Osteoblast (primary cell): Measurements from ENCODE around the gene JPH3. TPM values are rescaled to one million over a fixed set of nuclear protein-coding genes. Genes with fewer than 3 reads are reported as not detected.
A peak's percentile ranks its signal among the peaks of the same experiment; 100 is the strongest.

Experiments
- DNase-seq: peaks from one replicate; pipeline ENCODE4 v3.0.0; 2011; ENCODE audit warnings: low spot score, mixed read lengths; ENCODE audit not compliant: insufficient read length; ENCODE audit errors: missing footprints
- H2AFZ ChIP-seq: 2 replicates; pipeline ENCODE4 v1.6.0; 2011; ENCODE audit warnings: mild to moderate bottlenecking, low read length
- H3K27ac ChIP-seq: 2 replicates; pipeline ENCODE4 v1.5.1; 2011; ENCODE audit warnings: mild to moderate bottlenecking, low read depth, low read length, moderate library complexity
- H3K27me3 ChIP-seq: 2 replicates; pipeline ENCODE4 v1.6.0; 2012; ENCODE audit warnings: mild to moderate bottlenecking, control low read depth, inconsistent platforms, low read length, moderate library complexity; ENCODE audit not compliant: insufficient read depth
- H3K36me3 ChIP-seq: 2 replicates; pipeline ENCODE4 v1.5.1; 2011; ENCODE audit warnings: mild to moderate bottlenecking, low read length, control low read depth, moderate library complexity; ENCODE audit not compliant: insufficient read depth
- H3K4me1 ChIP-seq: 2 replicates; pipeline ENCODE4 v1.5.1; 2011; ENCODE audit warnings: mild to moderate bottlenecking, low read length, control low read depth, moderate library complexity; ENCODE audit not compliant: insufficient read depth
- H3K4me2 ChIP-seq: 2 replicates; pipeline ENCODE4 v1.6.0; 2011; ENCODE audit warnings: mild to moderate bottlenecking, low read length; ENCODE audit not compliant: insufficient read depth
- H3K4me3 ChIP-seq: fragments of 200-600 bp; sonication (generic); 3 replicates; pipeline ENCODE4 v1.5.1; 2012; ENCODE audit warnings: mild to moderate bottlenecking, low read length, inconsistent platforms; ENCODE audit not compliant: insufficient read depth
- H3K79me2 ChIP-seq: 2 replicates; pipeline ENCODE4 v1.6.0; 2012; ENCODE audit warnings: mild to moderate bottlenecking, low read length, control low read depth, inconsistent platforms; ENCODE audit not compliant: insufficient read depth
- H3K9me3 ChIP-seq: 2 replicates; pipeline ENCODE4 v1.5.1; 2011; ENCODE audit warnings: low read depth, low read length, control low read depth
- H4K20me1 ChIP-seq: 2 replicates; pipeline ENCODE4 v1.6.0; 2012; ENCODE audit warnings: mild to moderate bottlenecking, low read length, control low read depth; ENCODE audit not compliant: insufficient read depth
- CTCF ChIP-seq: IDR thresholded peaks from 2 replicates; pipeline ENCODE4 v1.5.1; 2011; ENCODE audit warnings: mild to moderate bottlenecking, low read depth, low read length, moderate library complexity; ENCODE audit errors: extremely low read depth
- total RNA-seq: library from RNA; depleted of rRNA; stranded (reverse); fragments of >200 nt; gene quantifications from 2 replicates; pipeline ENCODE4 v1.2.3, GENCODE V29; 2012

JPH3 gene
- total RNA-seq, 1 donor = not detected

DNA sequence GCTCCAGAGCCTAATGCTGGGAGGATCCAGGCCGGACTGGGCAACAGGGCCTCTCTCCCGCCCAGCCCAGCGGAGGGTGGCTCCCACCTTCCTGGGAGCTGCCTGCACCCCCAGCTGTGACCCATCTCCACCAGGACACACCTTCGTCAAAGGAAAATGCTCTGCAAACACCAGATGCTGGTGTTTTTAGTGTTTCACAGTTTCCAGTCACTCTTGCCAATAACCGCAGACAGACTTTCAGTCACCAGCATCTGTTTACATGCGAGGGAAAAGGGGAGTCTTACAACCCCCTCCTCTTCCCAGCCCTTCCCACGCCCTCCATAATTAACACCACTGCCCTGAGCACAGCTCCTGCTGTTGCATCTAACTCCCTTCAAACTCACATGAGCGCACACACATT is 138.1 kb downstream of the JPH3 start:
- no peaks in the 10 kb centered on the region for H3K27me3 ChIP-seq
- DNase-seq = peak; percentile 41
- H3K36me3 ChIP-seq = peaks cover 8% of the 10 kb centered on the region
- H4K20me1 ChIP-seq = peaks cover 15% of the 10 kb centered on the region
- peaks cover 12% of the 10 kb centered on the region for H3K79me2 ChIP-seq
- H3K4me2 ChIP-seq = no peak overlapping the region
- H3K9me3 ChIP-seq = no peaks in the 10 kb centered on the region
- peak overlapping the region; percentile 42 for H3K27ac ChIP-seq
- no peaks in the 10 kb centered on the region for H3K4me1 ChIP-seq
- no peak overlapping the region for H3K4me3 ChIP-seq
- no peak for TF ChIP-seq CTCF
- H2AFZ ChIP-seq = no peak overlapping the region

DNA sequence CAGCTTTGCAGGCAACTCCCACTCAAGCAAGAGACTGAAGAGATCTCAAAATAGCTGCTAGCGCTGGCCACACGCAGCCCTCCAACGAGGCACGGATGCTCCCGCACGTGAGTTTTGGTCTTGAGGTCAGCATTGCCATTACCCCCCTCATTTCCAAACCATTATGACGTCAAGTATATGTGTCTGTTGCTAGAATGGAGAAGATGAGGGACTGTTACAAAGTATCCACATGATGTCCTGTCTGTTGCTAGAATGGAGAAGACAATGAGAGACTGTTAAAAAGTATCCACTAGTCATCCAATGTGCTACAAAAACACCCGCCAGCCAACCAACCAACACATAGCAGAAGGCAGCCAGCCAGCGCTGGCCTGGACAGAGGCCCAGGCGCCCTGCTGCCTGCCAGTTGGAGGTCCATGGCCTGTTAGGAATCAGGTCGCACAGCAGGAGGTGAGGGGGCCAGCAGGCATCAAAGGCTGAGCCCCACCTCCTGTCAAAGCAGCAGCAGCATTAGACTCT is 138.7 kb downstream of the JPH3 start:
- H3K27me3 ChIP-seq = no peaks in the 10 kb centered on the region
- TF ChIP-seq CTCF = no peak
- no peaks in the 10 kb centered on the region for H3K9me3 ChIP-seq
- H2AFZ ChIP-seq = no peak overlapping the region
- H3K4me1 ChIP-seq = no peaks in the 10 kb centered on the region
- no peak overlapping the region for H3K4me2 ChIP-seq
- H3K79me2 ChIP-seq = peaks cover 12% of the 10 kb centered on the region
- peaks cover 15% of the 10 kb centered on the region for H4K20me1 ChIP-seq
- peak; percentile 87 for DNase-seq
- H3K36me3 ChIP-seq = peaks cover 8% of the 10 kb centered on the region
- no peak overlapping the region for H3K4me3 ChIP-seq
- peak overlapping the region; percentile 42 for H3K27ac ChIP-seq

DNA sequence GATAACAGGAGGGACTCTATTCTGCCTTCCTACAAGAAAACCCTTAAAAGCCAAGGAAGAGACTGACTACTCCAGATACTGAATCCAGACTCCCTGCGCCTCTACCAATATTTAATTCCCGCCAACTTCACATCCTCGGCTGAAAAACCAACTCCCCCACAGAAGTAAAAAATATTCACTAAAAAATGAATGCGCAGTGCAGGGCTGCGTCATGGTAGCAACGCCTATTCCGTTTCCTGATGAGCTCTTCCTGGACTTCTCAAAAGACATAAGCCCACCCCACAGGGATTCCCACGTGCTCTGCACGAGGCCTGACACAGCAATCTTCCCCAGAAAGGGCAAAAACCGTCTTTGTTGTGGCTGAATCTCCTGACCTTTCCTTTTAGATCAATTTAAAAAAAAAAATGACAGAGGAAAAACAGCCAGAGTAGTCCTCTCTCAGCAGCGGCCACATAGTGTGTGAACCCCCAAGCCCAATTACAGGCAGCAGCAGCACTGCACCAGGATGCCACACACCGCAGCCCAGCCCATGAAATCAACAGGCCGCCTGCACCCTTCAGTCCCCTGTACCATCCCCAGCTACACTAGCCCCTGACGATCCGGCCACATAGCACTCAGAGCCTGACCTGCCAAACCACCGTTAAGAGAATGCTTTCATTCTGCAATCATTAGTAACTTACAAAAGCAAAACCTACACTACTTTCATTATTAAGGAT is 139.6 kb downstream of the JPH3 start:
- Histone ChIP-seq H3K27me3 (no peaks in the 10 kb centered on the region), H3K4me1 (no peaks in the 10 kb centered on the region), H2AFZ (no peak overlapping the region), H3K79me2 (peaks cover 12% of the 10 kb centered on the region), H3K4me3 (no peak overlapping the region), H4K20me1 (peaks cover 12% of the 10 kb centered on the region), H3K4me2 (no peak overlapping the region), H3K27ac (no peak overlapping the region), H3K9me3 (no peaks in the 10 kb centered on the region), H3K36me3 (peaks cover 9% of the 10 kb centered on the region)
- DNase-seq = peak; percentile 45
- TF ChIP-seq CTCF = no peak

- H3K36me3 ChIP-seq = peaks cover 19% of the 10 kb centered on the region
- peaks cover 12% of the 10 kb centered on the region for H4K20me1 ChIP-seq
- no peak overlapping the region for H3K4me2 ChIP-seq
- no peak for TF ChIP-seq CTCF
- no peaks in the 10 kb centered on the region for H3K4me1 ChIP-seq
- DNase-seq = peak; percentile 26
- no peak overlapping the region for H2AFZ ChIP-seq
- no peak overlapping the region for H3K4me3 ChIP-seq
- H3K27me3 ChIP-seq = no peaks in the 10 kb centered on the region
- H3K9me3 ChIP-seq = no peaks in the 10 kb centered on the region
- H3K79me2 ChIP-seq = peaks cover 12% of the 10 kb centered on the region
- no peak overlapping the region for H3K27ac ChIP-seq
These were observed 140.6 kb downstream of the JPH3 start for GRCh38 chr16:87742781-87743490.
